Stomach (tissue), 4 donors: Measurements from ENCODE around the gene GPR15LG.

ENCODE experiments used
- EP300 ChIP-seq: sonication (generic); formaldehyde crosslinking; IDR thresholded peaks from one replicate; pipeline ENCODE4 v1.6.1; 2017; ENCODE audit warnings: antibody characterized with exemption
- POLR2A ChIP-seq, 4 donors: fragments of 450-650 bp; IDR thresholded peaks; one replicate each; pipeline ENCODE4 v1.6.1; 2016; ENCODE audit warnings: antibody characterized with exemption in 4 of 4, control low read depth in 2 of 4, mild to moderate bottlenecking in 1 of 4, moderate library complexity in 1 of 4
- POLR2AphosphoS5 ChIP-seq, 3 donors: sonication (generic); formaldehyde crosslinking; IDR thresholded peaks; one replicate each; pipeline ENCODE4 v1.6.1; 2016; ENCODE audit warnings: antibody characterized with exemption in 3 of 3
- TF ChIP-seq, protein P1 (sequence below), 7 experiments: fragments of 450-650 bp in 4 of 7; fragments of 200-600 bp in 3 of 7; sonication (generic) in 3 of 7; IDR thresholded peaks; one replicate each; pipeline ENCODE4 v1.5.1; 2016 to 2019; ENCODE audit warnings: antibody characterized with exemption in 7 of 7, control low read depth in 2 of 7, mild to moderate bottlenecking in 1 of 7

DNA sequence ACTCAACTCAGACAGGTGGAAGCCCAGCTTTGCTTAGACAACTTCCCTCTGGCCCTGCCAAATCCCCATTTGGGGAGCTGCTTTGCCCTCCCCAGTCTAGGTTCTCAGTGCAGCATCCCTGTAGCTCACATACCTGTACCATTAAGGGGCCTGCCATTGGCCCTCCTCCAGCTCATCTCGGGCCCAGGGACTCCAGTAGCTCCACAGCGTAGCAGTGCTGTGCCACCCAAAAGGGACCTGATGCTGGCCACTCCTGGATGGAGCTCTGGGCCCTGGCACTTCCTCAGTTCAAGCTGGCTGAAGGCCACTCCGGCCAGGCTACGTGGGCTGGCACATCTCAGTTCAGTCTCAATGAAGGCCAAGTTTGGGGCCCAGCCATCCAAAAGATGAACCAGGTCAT lies 60.3 kb downstream of the GPR15LG start:
- no peak for TF ChIP-seq POLR2A (IDR thresholded peaks at IDR 0.05)
- no peak for TF ChIP-seq EP300
- TF ChIP-seq, protein P1, sequence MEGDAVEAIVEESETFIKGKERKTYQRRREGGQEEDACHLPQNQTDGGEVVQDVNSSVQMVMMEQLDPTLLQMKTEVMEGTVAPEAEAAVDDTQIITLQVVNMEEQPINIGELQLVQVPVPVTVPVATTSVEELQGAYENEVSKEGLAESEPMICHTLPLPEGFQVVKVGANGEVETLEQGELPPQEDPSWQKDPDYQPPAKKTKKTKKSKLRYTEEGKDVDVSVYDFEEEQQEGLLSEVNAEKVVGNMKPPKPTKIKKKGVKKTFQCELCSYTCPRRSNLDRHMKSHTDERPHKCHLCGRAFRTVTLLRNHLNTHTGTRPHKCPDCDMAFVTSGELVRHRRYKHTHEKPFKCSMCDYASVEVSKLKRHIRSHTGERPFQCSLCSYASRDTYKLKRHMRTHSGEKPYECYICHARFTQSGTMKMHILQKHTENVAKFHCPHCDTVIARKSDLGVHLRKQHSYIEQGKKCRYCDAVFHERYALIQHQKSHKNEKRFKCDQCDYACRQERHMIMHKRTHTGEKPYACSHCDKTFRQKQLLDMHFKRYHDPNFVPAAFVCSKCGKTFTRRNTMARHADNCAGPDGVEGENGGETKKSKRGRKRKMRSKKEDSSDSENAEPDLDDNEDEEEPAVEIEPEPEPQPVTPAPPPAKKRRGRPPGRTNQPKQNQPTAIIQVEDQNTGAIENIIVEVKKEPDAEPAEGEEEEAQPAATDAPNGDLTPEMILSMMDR (IDR thresholded peaks at IDR 0.05), result no peak
- TF ChIP-seq POLR2AphosphoS5 (IDR thresholded peaks at IDR 0.05), result no peak
